ENCODE data around the gene XRN1. TPM values are rescaled to one million over a fixed set of nuclear protein-coding genes. Genes with fewer than 3 reads are reported as not detected.

The XRN1 gene
- total and polyA plus RNA-seq, 2 of the 8 experiments (the other 6 are each of a cell fraction or from before 2014, with no cell fraction given), result 1.9 to 17.2 TPM

- TF ChIP-seq CHD7 (IDR thresholded peaks at IDR 0.05; ENCODE audit: insufficient replicate concordance, low read length) (no peak), USF2 (IDR thresholded peaks at IDR 0.05; ENCODE audit: low read length) (no peak), RXRA (IDR thresholded peaks at IDR 0.05; ENCODE audit: insufficient read depth, low read depth, low read length) (no peak), CBX8 (IDR thresholded peaks at IDR 0.05; ENCODE audit: borderline replicate concordance, low read depth, low read length) (no peak), JUND (IDR thresholded peaks at IDR 0.05; ENCODE audit: low read length) (no peak), CBX5 (IDR thresholded peaks at IDR 0.05; ENCODE audit: low read depth, low read length) (no peak), SIN3A (conservative IDR thresholded peaks at IDR 0.05 in 1 of 2, IDR thresholded peaks at IDR 0.05 in 1 of 2; ENCODE audit: low read depth in 1 of 2, low read length in 2 of 2) (no peak), CREB1 (IDR thresholded peaks at IDR 0.05) (no peak), JUN (IDR thresholded peaks at IDR 0.05; ENCODE audit: low read depth, low read length) (no peak), EP300 (IDR thresholded peaks at IDR 0.05; ENCODE audit: borderline replicate concordance in 1 of 2, low read depth in 2 of 2, low read length in 2 of 2) (no peak)
Measured at GRCh38 chr3:142459929-142460328, 12.1 kb upstream of the XRN1 start (continued).
